ENCODE measurements around the gene CNN2. TPM values are rescaled to one million over a fixed set of nuclear protein-coding genes. Genes with fewer than 3 reads are reported as not detected.

CNN2 gene
- total RNA-seq, 1 experiment from 2014 or later, result 97.9 TPM

GRCh38 chr19:1080360-1081161 lies 54.2 kb downstream of the CNN2 start:
- Histone ChIP-seq H3K27ac (ENCODE audit: low read length) (no peak overlapping the region), H3K9me2 (replicated peaks; ENCODE audit: low read length) (no peaks in the 10 kb centered on the region), H3K4me3 (ENCODE audit: low read length) (no peak overlapping the region), H4K20me1 (ENCODE audit: low read length) (no peaks in the 10 kb centered on the region), H3F3A (ENCODE audit: low read length, unreplicated experiment) (no peaks in the 10 kb centered on the region), H2AFZ (ENCODE audit: low read length) (no peak overlapping the region), H3K9me3 (ENCODE audit: low read length) (no peaks in the 10 kb centered on the region), H3K9ac (ENCODE audit: low read length) (no peak overlapping the region), H3K4me2 (ENCODE audit: low read length) (no peak overlapping the region), H3K27me3 (ENCODE audit: low read length) (no peaks in the 10 kb centered on the region), H3K4me1 (ENCODE audit: insufficient read depth, low read length) (no peaks in the 10 kb centered on the region; the same call in 1 of the 2 replicates), H3K79me2 (ENCODE audit: low read length) (no peaks in the 10 kb centered on the region), H3K36me3 (ENCODE audit: low read depth, low read length) (no peaks in the 10 kb centered on the region)
- POLR2A ChIA-PET (ENCODE audit: unreplicated experiment), result no interaction called here
- no peak for ATAC-seq
- BruUV-seq (replicated peaks), result no TSS peak
- no peak for TF ChIP-seq EZH2phosphoT487 (IDR thresholded peaks at IDR 0.05; ENCODE audit: borderline replicate concordance, low read length)
- intact Hi-C loops (cut with micrococcal nuclease), result no loop called here
- CTCF ChIA-PET, result no interaction called here
- DNase-seq, result no peak

GRCh38 chr19:1081301-1082164 lies 55.1 kb downstream of the CNN2 start:
- Histone ChIP-seq H3K36me3 (ENCODE audit: low read depth, low read length) (no peaks in the 10 kb centered on the region), H4K20me1 (ENCODE audit: low read length) (no peaks in the 10 kb centered on the region), H3F3A (ENCODE audit: low read length, unreplicated experiment) (no peaks in the 10 kb centered on the region), H3K27ac (ENCODE audit: low read length) (no peak overlapping the region), H3K79me2 (ENCODE audit: low read length) (no peaks in the 10 kb centered on the region), H3K9me3 (ENCODE audit: low read length) (no peaks in the 10 kb centered on the region), H3K9me2 (replicated peaks; ENCODE audit: low read length) (no peaks in the 10 kb centered on the region), H3K4me1 (ENCODE audit: insufficient read depth, low read length) (no peaks in the 10 kb centered on the region; the same call in 1 of the 2 replicates), H3K4me2 (ENCODE audit: low read length) (no peak overlapping the region), H3K27me3 (ENCODE audit: low read length) (no peaks in the 10 kb centered on the region), H3K4me3 (ENCODE audit: low read length) (no peak overlapping the region), H2AFZ (ENCODE audit: low read length) (no peak overlapping the region), H3K9ac (ENCODE audit: low read length) (no peak overlapping the region)
- intact Hi-C loops (cut with micrococcal nuclease), result no loop called here
- no peak for TF ChIP-seq EZH2phosphoT487 (IDR thresholded peaks at IDR 0.05; ENCODE audit: borderline replicate concordance, low read length)
- no peak for TF ChIP-seq EZH2 (IDR thresholded peaks at IDR 0.05; ENCODE audit: low read length, unreplicated experiment)
- TF ChIP-seq CTCF (conservative IDR thresholded peaks at IDR 0.05; ENCODE audit: low read depth, low read length), result no peak
- no TSS peak for BruUV-seq (replicated peaks)
- no peak for ATAC-seq
- ChIA-PET CTCF (no interaction called here), POLR2A (ENCODE audit: unreplicated experiment) (no interaction called here)
- no peak for DNase-seq

GRCh38 chr19:1082165-1082927 lies 55.9 kb downstream of the CNN2 start:
- DNase-seq (peak; percentile 70), ATAC-seq (peak; percentile 86)
- Histone ChIP-seq H3K4me1 (ENCODE audit: insufficient read depth, low read length) (no peaks in the 10 kb centered on the region), H3K4me2 (ENCODE audit: low read length) (peak overlapping the region; percentile 61), H3K36me3 (ENCODE audit: low read depth, low read length) (no peaks in the 10 kb centered on the region), H2AFZ (ENCODE audit: low read length) (no peak overlapping the region), H4K20me1 (ENCODE audit: low read length) (no peaks in the 10 kb centered on the region), H3K27me3 (ENCODE audit: low read length) (no peaks in the 10 kb centered on the region), H3K4me3 (ENCODE audit: low read length) (no peak overlapping the region), H3K9me3 (ENCODE audit: low read length) (no peaks in the 10 kb centered on the region), H3K79me2 (ENCODE audit: low read length) (no peaks in the 10 kb centered on the region), H3F3A (ENCODE audit: low read length, unreplicated experiment) (no peaks in the 10 kb centered on the region), H3K27ac (ENCODE audit: low read length) (0 out of 2 replicates have a peak overlapping the region, but pooled peaks have one; percentile 40), H3K9ac (ENCODE audit: low read length) (no peak overlapping the region), H3K9me2 (replicated peaks; ENCODE audit: low read length) (no peaks in the 10 kb centered on the region)
- TF ChIP-seq EZH2 (IDR thresholded peaks at IDR 0.05; ENCODE audit: low read length, unreplicated experiment) (no peak), EZH2phosphoT487 (IDR thresholded peaks at IDR 0.05; ENCODE audit: borderline replicate concordance, low read length) (no peak), CTCF (conservative IDR thresholded peaks at IDR 0.05; ENCODE audit: low read depth, low read length) (no peak)
- CTCF ChIA-PET, result no interaction called here
- intact Hi-C loops (cut with micrococcal nuclease), result no loop called here
- POLR2A ChIA-PET (ENCODE audit: unreplicated experiment), result interaction anchor here (0.5 kb wide), 1 partner anchor 1379 kb away, joined by 3 read pairs; no protein-coding TSS in a partner anchor
- no TSS peak for BruUV-seq (replicated peaks)
